ENCODE measurements around the gene ADAM15. TPM values are rescaled to one million over a fixed set of nuclear protein-coding genes. Genes with fewer than 3 reads are reported as not detected.

The ADAM15 gene
- total RNA-seq, 4 donors from 2014 or later = 232 to 289 (median 279) TPM

DNA sequence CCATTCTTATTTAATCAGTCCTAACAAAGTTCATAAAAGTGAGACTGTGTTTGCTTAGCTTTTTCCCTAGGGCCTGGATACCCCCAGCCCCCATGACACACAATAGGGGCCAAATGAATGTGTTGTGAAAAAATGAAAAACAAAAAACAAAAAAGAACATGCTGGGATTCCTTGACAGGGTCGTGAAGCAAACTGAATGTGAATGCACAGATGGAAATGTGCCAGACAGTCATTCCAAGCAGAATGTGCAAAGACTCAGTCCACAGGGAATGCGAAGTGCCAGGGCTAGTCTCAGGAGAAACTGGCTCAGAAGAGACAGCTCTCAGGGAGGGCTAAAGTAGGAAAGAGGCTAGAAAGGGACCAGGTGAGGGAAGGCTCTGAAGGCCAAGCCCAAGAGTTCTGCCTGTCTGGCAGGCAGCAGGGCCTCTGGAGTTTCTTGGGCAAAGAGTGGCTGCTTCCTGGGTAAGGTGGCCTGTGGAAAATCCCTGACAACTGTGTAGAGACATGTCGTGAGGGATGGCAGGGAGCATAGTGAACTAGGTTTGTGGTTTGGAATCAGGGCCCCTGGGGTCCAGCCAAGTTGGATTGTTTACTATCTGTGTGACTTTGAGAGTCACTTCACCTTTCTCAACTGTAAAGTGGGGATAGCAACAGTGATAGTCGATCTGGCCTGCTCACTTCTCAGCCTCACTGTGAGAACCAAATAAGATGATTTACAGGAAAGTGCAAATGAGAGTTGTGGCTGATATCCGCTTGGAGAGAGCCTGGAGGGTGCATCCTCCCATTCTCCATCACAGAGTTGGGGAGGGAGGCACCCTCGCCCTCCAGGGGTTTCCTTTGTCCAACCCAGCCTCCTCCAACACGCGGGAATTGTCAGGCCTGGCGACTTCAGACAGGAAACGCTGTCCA, 1.2 kb upstream of the ADAM15 start:
- TF ChIP-seq POLR2A (IDR thresholded peaks at IDR 0.05) = no peak
- TF ChIP-seq, protein P1, sequence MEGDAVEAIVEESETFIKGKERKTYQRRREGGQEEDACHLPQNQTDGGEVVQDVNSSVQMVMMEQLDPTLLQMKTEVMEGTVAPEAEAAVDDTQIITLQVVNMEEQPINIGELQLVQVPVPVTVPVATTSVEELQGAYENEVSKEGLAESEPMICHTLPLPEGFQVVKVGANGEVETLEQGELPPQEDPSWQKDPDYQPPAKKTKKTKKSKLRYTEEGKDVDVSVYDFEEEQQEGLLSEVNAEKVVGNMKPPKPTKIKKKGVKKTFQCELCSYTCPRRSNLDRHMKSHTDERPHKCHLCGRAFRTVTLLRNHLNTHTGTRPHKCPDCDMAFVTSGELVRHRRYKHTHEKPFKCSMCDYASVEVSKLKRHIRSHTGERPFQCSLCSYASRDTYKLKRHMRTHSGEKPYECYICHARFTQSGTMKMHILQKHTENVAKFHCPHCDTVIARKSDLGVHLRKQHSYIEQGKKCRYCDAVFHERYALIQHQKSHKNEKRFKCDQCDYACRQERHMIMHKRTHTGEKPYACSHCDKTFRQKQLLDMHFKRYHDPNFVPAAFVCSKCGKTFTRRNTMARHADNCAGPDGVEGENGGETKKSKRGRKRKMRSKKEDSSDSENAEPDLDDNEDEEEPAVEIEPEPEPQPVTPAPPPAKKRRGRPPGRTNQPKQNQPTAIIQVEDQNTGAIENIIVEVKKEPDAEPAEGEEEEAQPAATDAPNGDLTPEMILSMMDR (IDR thresholded peaks at IDR 0.05) = no peak
- intact Hi-C loops (cut with DNase I; ENCODE audit: low total_unique reads) = loop anchor here (5.0 to 10.0 kb wide), 3 partner anchors 32 to 143 kb away; partner anchors contain the start of gene PBXIP1
- 12 to 15% methylated on average over 10 of the region's 10 CpGs for WGBS, 2 donors
- H3K4me3 ChIP-seq (ENCODE audit: low read depth, poor library complexity, severe bottlenecking) = peak overlapping the region; percentile 48
- DNase-seq (ENCODE audit: low spot score in 2 of 2) = no peak

DNA sequence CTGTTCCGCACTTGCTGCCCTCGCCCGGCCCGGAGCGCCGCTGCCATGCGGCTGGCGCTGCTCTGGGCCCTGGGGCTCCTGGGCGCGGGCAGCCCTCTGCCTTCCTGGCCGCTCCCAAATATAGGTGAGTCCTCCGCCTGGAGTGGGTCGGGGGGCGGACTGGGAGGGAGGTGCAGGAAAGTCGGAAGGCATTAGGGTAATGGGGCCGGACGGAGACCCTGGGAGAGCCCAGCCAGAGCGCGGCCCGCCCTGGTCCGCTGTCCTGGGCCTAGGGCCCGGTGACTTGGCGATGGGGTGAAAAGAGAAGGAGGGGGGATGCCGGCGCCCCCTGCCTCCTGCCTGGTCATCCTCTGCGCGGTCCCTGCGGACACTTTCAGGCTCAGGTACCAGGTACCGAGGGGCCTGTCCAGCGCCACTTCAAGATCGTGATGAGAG, 243 bp downstream of the ADAM15 start:
- H3K4me3 ChIP-seq (ENCODE audit: low read depth, poor library complexity, severe bottlenecking) = peak overlapping the region; percentile 84
- intact Hi-C loops (cut with DNase I; ENCODE audit: low total_unique reads) = loop anchor here (5.0 to 10.0 kb wide), 2 partner anchors 97 to 144 kb away; partner anchors contain the start of gene PBXIP1
- no peak for DNase-seq (ENCODE audit: low spot score in 2 of 2)
- no peak for TF ChIP-seq POLR2A (IDR thresholded peaks at IDR 0.05)
- TF ChIP-seq, protein P1 (IDR thresholded peaks at IDR 0.05) = no peak
- WGBS, 2 donors = 2 to 3% methylated on average over 7 to 19 of the region's 31 CpGs

DNA sequence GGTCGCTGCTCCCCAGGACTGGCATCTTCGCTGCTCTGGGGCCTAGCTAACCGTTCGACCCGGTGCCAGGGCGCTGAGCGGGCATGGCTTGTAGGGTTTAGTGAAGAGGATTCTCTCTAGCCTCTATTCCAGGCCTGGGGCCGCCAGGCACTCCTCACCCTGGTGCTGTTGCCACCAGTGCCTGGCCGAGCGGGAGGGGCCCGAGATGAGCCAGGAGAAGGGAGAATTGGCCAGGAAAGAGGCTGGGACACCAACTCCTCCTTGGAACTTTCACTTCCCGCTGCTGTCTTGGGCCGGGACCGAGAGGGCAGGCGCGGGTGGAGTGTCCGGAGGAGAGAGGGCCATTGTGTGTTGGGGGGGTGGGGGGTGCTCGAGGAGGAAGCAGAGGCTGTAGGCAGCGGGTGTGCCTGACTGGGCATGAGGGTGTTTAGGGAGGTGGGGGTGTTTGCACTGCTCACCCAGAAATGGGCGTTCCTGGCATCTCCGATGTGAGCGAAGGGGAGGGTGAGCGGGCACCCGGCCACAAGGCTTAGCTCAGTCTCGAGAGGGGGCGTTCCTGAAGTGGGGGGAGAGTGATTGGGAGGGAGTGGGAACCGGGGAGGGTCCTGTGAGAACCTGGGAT, 772 bp downstream of the ADAM15 start:
- TF ChIP-seq, protein P1 (IDR thresholded peaks at IDR 0.05) = no peak
- no peak for TF ChIP-seq POLR2A (IDR thresholded peaks at IDR 0.05)

DNA sequence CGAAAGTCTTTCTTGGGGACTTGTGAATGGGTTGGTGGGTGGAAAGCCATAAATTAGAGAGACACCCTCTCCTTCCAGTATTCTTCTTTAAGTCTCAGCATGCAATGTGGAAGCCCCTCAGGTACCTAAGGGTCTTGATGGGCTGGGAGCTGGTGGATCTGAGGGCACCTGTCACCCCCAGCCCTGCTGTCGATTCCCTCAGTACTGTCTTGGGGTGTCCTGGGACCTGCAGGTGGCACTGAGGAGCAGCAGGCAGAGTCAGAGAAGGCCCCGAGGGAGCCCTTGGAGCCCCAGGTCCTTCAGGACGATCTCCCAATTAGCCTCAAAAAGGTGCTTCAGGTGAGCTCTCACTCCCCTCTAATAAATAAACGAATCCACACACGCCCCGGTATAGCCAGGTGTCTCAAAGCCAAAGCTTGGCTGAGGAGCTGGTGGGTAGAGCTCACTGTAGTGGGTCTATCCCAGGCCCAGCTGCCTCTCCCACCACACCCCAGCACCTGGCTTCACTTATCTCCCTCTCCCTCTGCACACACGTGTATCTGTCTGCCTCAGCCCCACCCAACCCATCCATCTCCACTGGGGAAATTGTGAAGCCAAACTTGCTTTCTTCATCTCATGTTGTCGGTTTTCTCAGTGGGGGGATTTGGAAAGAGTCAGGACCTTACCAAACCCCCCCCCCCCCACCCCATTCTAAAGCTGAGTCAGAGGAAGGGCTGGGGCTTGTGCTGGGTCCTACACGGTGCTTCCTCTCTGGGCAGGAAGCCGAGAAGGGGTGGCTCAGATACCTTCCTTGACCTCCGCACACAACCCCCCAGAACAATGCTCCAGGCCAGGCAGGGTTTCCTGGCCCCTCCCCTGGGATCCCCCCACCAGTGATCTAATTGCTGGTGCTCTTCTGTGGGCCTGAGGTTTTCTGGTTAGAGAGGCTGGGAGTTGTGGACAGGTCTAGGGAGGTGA, 1.6 kb downstream of the ADAM15 start:
- 23 to 34% methylated on average over 12 of the region's 12 CpGs for WGBS, 2 donors
- intact Hi-C loops (cut with DNase I; ENCODE audit: low total_unique reads) = loop anchor here (5.0 to 10.0 kb wide), 2 partner anchors 98 to 145 kb away; partner anchors contain the start of gene PBXIP1
- peak overlapping the region; percentile 84 for H3K4me3 ChIP-seq (ENCODE audit: low read depth, poor library complexity, severe bottlenecking)
- TF ChIP-seq, protein P1 (IDR thresholded peaks at IDR 0.05) = no peak
- no peak for TF ChIP-seq POLR2A (IDR thresholded peaks at IDR 0.05)
- DNase-seq (ENCODE audit: low spot score in 2 of 2) = no peak

More for the DNA sequence above, 772 bp downstream of the ADAM15 start:
- intact Hi-C loops (cut with DNase I; ENCODE audit: low total_unique reads) = loop anchor here (5.0 to 10.0 kb wide), 2 partner anchors 97 to 145 kb away; partner anchors contain the start of gene PBXIP1
- 0% methylated on average over 23 to 27 of the region's 27 CpGs for WGBS, 2 donors
- peak overlapping the region; percentile 84 for H3K4me3 ChIP-seq (ENCODE audit: low read depth, poor library complexity, severe bottlenecking)
- peak; percentile 63 to 92 for DNase-seq (ENCODE audit: low spot score in 2 of 2)

DNA sequence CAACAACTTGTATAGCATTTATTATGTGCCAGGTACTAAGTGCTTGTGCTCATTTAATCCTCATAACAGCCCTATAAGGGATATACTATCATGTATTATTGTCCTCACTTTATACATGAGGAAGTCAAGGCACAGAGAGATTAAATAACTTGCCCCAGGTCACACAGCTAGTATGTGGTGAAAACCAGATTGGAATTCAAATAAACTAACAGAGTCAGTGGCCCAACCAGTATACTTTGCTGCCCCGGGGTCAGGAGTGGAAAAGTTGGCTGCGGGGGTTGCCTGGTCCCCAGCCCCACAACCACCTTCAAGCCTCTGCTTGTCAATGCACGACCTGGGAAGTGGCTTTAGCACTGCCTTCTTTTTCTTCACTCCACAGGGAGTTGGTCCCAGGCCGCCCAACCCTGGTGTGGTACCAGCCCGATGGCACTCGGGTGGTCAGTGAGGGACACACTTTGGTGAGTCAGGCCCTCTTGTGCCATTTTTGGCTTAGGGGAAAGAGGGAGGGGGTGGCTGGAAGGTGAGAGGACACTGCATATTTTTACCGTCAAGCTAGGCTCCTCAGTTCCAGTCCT, 2.5 kb downstream of the ADAM15 start:
- WGBS, 2 donors = 53 to 74% methylated on average over 7 of the region's 7 CpGs

More for the DNA sequence above, 2.5 kb downstream of the ADAM15 start:
- intact Hi-C loops (cut with DNase I; ENCODE audit: low total_unique reads) = loop anchor here (5.0 to 10.0 kb wide), 2 partner anchors 99 to 146 kb away; partner anchors contain the start of gene PBXIP1
- TF ChIP-seq POLR2A (IDR thresholded peaks at IDR 0.05) = no peak
- TF ChIP-seq, protein P1 (IDR thresholded peaks at IDR 0.05) = no peak
- no peak overlapping the region for H3K4me3 ChIP-seq (ENCODE audit: low read depth, poor library complexity, severe bottlenecking)
- DNase-seq (ENCODE audit: low spot score in 2 of 2) = no peak

All from lower leg skin (tissue), 4 donors.